ENCODE results near the gene GAS2L3. TPM values are rescaled to one million over a fixed set of nuclear protein-coding genes. Genes with fewer than 3 reads are reported as not detected.

Gene GAS2L3
- total RNA-seq, 2 experiments from 2014 or later, result 13.5 to 21.5 TPM

DNA sequence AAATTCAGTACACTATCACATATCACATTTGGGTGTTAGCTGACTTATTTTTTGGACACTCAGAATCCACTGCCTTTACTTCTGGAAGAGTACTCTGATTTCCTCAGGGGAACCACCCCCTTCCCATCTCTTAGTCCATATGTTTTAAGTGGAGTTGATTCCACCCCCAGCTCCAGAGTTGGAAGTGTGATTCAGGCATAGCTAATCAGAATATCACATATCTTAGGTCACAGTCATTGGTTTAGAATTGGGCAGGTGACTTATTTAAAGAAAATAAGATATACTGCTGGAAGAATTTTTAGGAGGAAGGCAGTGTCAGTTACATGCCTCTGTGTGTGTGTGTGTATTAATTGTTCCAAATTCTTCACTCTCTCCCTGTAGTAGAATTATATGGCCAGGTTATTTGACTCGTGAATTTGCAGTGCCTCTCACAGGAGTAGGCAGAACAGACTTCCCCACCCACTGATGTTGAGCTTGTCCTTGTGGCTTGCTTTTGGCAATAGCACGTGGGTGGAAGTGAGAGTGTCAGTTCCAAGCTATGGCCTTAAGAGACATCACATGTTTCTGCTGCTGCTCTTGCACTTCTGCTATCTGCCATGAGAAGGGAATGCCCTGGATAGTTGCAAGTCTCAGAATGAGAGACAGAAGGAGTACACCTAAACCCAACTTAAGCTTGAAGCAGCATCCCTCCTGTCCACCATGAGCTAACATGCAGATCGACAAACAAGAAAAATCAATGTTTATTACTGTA is 6.4 kb upstream of the GAS2L3 start:
- peak; percentile 13 for DNase-seq (ENCODE audit: low spot score)
- POLR2A ChIA-PET, result interaction anchor here (0.6 to 0.9 kb wide), 2 partner anchors 9 to 201 kb away, joined by 3 to 8 read pairs; no protein-coding TSS in a partner anchor
- H3K9me2 ChIP-seq (ENCODE audit: insufficient read depth, low read length), result no peaks in the 10 kb centered on the region
- BruUV-seq (replicated peaks), result no TSS peak
- H3K79me2 ChIP-seq (ENCODE audit: insufficient read depth, low read depth, low read length), result no peaks in the 10 kb centered on the region
- no peaks in the 10 kb centered on the region for H4K20me1 ChIP-seq (ENCODE audit: insufficient read depth, low read length)
- no peaks in the 10 kb centered on the region for H3K4me1 ChIP-seq (ENCODE audit: insufficient read depth, low read length, poor library complexity, severe bottlenecking)
- no peaks in the 10 kb centered on the region for H3K36me3 ChIP-seq (ENCODE audit: insufficient read depth, low read length)
- H3K27ac ChIP-seq (ENCODE audit: low read depth, low read length, poor library complexity, severe bottlenecking), result no peak overlapping the region
- CTCF ChIA-PET (ENCODE audit: unreplicated experiment), result no interaction called here
- TF ChIP-seq, protein P1, sequence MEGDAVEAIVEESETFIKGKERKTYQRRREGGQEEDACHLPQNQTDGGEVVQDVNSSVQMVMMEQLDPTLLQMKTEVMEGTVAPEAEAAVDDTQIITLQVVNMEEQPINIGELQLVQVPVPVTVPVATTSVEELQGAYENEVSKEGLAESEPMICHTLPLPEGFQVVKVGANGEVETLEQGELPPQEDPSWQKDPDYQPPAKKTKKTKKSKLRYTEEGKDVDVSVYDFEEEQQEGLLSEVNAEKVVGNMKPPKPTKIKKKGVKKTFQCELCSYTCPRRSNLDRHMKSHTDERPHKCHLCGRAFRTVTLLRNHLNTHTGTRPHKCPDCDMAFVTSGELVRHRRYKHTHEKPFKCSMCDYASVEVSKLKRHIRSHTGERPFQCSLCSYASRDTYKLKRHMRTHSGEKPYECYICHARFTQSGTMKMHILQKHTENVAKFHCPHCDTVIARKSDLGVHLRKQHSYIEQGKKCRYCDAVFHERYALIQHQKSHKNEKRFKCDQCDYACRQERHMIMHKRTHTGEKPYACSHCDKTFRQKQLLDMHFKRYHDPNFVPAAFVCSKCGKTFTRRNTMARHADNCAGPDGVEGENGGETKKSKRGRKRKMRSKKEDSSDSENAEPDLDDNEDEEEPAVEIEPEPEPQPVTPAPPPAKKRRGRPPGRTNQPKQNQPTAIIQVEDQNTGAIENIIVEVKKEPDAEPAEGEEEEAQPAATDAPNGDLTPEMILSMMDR (conservative IDR thresholded peaks at IDR 0.05; ENCODE audit: low read length), result no peak
- TF ChIP-seq EZH2phosphoT487 (IDR thresholded peaks at IDR 0.05; ENCODE audit: borderline replicate concordance, low read depth, low read length), result no peak
- no peak overlapping the region for H3K4me3 ChIP-seq (ENCODE audit: low read depth, low read length, poor library complexity, severe bottlenecking)
- no peaks in the 10 kb centered on the region for H3K9me3 ChIP-seq (ENCODE audit: low read length)
- intact Hi-C loops (cut with micrococcal nuclease; ENCODE audit: unreplicated experiment), result no loop called here
- H3K4me2 ChIP-seq (ENCODE audit: low read length), result no peak overlapping the region
- H2AFZ ChIP-seq (ENCODE audit: low read length), result no peak overlapping the region

DNA sequence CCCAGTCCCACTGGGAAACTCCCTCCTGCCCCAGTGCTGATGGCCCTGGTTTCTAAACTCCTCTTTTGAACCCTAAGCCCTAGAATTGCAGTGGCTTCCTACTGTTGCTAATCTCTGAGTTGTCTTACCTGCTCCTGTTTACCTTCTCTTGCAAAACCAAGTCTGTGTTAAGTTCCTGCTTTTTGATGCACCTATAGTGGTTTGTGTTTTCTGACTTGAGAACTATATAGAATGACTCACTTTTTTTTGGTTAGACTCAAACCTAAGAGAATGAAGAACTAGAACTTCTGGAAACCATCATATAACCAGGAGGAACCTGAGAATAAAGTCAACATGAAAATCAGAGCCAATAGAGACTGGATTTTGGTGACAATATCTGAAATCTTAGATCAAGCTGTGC is 5.5 kb upstream of the GAS2L3 start:
- POLR2A ChIA-PET, result interaction anchor here (0.6 to 0.9 kb wide), 2 partner anchors 10 to 202 kb away, joined by 3 to 8 read pairs; no protein-coding TSS in a partner anchor
- CTCF ChIA-PET (ENCODE audit: unreplicated experiment), result no interaction called here
- no peak overlapping the region for H3K4me3 ChIP-seq (ENCODE audit: low read depth, low read length, poor library complexity, severe bottlenecking)

More for the DNA sequence above, 5.5 kb upstream of the GAS2L3 start:
- H3K36me3 ChIP-seq (ENCODE audit: insufficient read depth, low read length), result no peaks in the 10 kb centered on the region
- no peaks in the 10 kb centered on the region for H4K20me1 ChIP-seq (ENCODE audit: insufficient read depth, low read length)
- DNase-seq (ENCODE audit: low spot score), result no peak
- H3K9me3 ChIP-seq (ENCODE audit: low read length), result no peaks in the 10 kb centered on the region
- peaks cover 1% of the 10 kb centered on the region for H3K4me1 ChIP-seq (ENCODE audit: insufficient read depth, low read length, poor library complexity, severe bottlenecking)
- intact Hi-C loops (cut with micrococcal nuclease; ENCODE audit: unreplicated experiment), result no loop called here
- H3K27ac ChIP-seq (ENCODE audit: low read depth, low read length, poor library complexity, severe bottlenecking), result no peak overlapping the region
- no peaks in the 10 kb centered on the region for H3K79me2 ChIP-seq (ENCODE audit: insufficient read depth, low read depth, low read length)
- BruUV-seq (replicated peaks), result no TSS peak
- H3K9me2 ChIP-seq (ENCODE audit: insufficient read depth, low read length), result no peaks in the 10 kb centered on the region
- no peak overlapping the region for H2AFZ ChIP-seq (ENCODE audit: low read length)
- TF ChIP-seq EZH2phosphoT487 (IDR thresholded peaks at IDR 0.05; ENCODE audit: borderline replicate concordance, low read depth, low read length), result no peak
- TF ChIP-seq, protein P1 (conservative IDR thresholded peaks at IDR 0.05; ENCODE audit: low read length), result no peak
- no peak overlapping the region for H3K4me2 ChIP-seq (ENCODE audit: low read length)

Data from OCI-LY7 (cell line).